ENCODE measurements around the gene APOE. TPM values are rescaled to one million over a fixed set of nuclear protein-coding genes. Genes with fewer than 3 reads are reported as not detected.

APOE gene
- total and polyA plus RNA-seq, 2 experiments from 2014 or later, result 1,133 to 1,438 TPM

DNA sequence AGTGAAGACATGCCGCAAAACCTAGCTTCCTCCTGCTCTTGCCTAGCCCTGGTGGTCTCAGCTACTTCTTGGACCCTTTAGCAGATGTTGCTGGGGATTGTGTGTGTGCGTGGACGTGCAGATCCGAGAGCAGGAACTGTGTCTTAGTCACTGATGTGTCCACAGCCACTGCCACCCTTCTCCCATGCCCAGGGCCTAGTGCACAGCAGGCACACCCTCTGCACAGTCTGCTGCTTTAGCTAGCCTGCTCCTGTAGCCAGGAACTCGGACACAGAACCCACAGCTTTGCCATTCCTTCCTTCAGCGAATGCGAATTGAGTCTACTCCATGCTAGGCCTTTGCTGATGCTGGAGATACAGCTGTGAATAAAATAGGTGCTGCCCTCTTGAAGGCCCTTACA lies 51.9 kb downstream of the APOE start:
- Histone ChIP-seq H3K27ac (ENCODE audit: low read depth) (no peak overlapping the region; the same call in 1 of the 2 replicates), H3K4me2 (no peak overlapping the region), H3K4me1 (ENCODE audit: insufficient read depth) (peaks cover 5% of the 10 kb centered on the region), H3K9me2 (ENCODE audit: insufficient read depth) (no peaks in the 10 kb centered on the region), H2AFZ (no peak overlapping the region), H3K4me3 (no peak overlapping the region), H3K79me2 (replicated peaks; ENCODE audit: insufficient read depth) (peaks cover 63% of the 10 kb centered on the region), H4K20me1 (replicated peaks; ENCODE audit: insufficient read depth) (peaks cover 15% of the 10 kb centered on the region), H3K27me3 (ENCODE audit: insufficient read depth) (no peaks in the 10 kb centered on the region), H3F3A (replicated peaks; ENCODE audit: low read depth) (peaks cover 15% of the 10 kb centered on the region; the same call in 1 of the 2 replicates), H3K36me3 (ENCODE audit: insufficient read depth) (0 out of 2 replicates have a peak, but pooled peaks cover 6% of the 10 kb centered on the region)
- H3K36me3 Mint-ChIP-seq (ENCODE audit: low read depth), result peaks cover 12% of the 10 kb centered on the region
- H3K9me3 Mint-ChIP-seq, result no peaks in the 10 kb centered on the region; the same call in 2 of the 3 replicates
- peaks cover 16% of the 10 kb centered on the region for H3K27me3 Mint-ChIP-seq (ENCODE audit: insufficient read depth, low read depth, poor library complexity)
- ATAC-seq (no peak), DNase-seq (ENCODE audit: low spot score) (no peak)
- no peak overlapping the region for H3K27ac Mint-ChIP-seq
- no peak overlapping the region for H3K4me3 Mint-ChIP-seq
- TF ChIP-seq, protein P1, sequence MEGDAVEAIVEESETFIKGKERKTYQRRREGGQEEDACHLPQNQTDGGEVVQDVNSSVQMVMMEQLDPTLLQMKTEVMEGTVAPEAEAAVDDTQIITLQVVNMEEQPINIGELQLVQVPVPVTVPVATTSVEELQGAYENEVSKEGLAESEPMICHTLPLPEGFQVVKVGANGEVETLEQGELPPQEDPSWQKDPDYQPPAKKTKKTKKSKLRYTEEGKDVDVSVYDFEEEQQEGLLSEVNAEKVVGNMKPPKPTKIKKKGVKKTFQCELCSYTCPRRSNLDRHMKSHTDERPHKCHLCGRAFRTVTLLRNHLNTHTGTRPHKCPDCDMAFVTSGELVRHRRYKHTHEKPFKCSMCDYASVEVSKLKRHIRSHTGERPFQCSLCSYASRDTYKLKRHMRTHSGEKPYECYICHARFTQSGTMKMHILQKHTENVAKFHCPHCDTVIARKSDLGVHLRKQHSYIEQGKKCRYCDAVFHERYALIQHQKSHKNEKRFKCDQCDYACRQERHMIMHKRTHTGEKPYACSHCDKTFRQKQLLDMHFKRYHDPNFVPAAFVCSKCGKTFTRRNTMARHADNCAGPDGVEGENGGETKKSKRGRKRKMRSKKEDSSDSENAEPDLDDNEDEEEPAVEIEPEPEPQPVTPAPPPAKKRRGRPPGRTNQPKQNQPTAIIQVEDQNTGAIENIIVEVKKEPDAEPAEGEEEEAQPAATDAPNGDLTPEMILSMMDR (conservative IDR thresholded peaks at IDR 0.05; ENCODE audit: low read depth in 2 of 2), result no peak
- TF ChIP-seq ZNF462 (CRISPR knock-in tag; IDR thresholded peaks at IDR 0.05) (no peak), EZH2 (IDR thresholded peaks at IDR 0.05; ENCODE audit: low read depth, unreplicated experiment) (no peak), NANOG (IDR thresholded peaks at IDR 0.05; ENCODE audit: borderline replicate concordance) (no peak), JUNB (IDR thresholded peaks at IDR 0.05; ENCODE audit: unreplicated experiment) (no peak), CREB1 (CRISPR knock-in tag; IDR thresholded peaks at IDR 0.05; ENCODE audit: low read depth) (no peak), POLR2AphosphoS5 (IDR thresholded peaks at IDR 0.05; ENCODE audit: low read depth) (no peak), EZH2phosphoT487 (IDR thresholded peaks at IDR 0.05; ENCODE audit: unreplicated experiment) (no peak), REST (IDR thresholded peaks at IDR 0.05; ENCODE audit: unreplicated experiment) (no peak), STAT1 (IDR thresholded peaks at IDR 0.05; ENCODE audit: unreplicated experiment) (no peak), ZNF114 (CRISPR knock-in tag; IDR thresholded peaks at IDR 0.05) (no peak)
- H3K4me1 Mint-ChIP-seq, result peaks cover 22% of the 10 kb centered on the region

Data from GM23338 (cell line).